Mesendoderm (in vitro differentiated cells): ENCODE data around the gene NEURL1B.

Source experiments
- DNase-seq: peaks from one replicate; pipeline ENCODE4 v3.0.0; 2013
- H2AK5ac ChIP-seq: 2 replicates; pipeline ENCODE4 v1.6.1; 2013; ENCODE audit warnings: low read length, inconsistent platforms
- H2BK120ac ChIP-seq: 2 replicates; pipeline ENCODE4 v1.6.1; 2013; ENCODE audit warnings: low read depth, mild to moderate bottlenecking, low read length, moderate library complexity, mixed read lengths
- H2BK15ac ChIP-seq: replicated peaks from 2 replicates; pipeline ENCODE4 v1.6.1; 2013; ENCODE audit warnings: low read depth, mild to moderate bottlenecking, moderate library complexity
- H2BK5ac ChIP-seq: 2 replicates; pipeline ENCODE4 v1.6.1; 2013; ENCODE audit warnings: low read length, inconsistent platforms
- H3K18ac ChIP-seq: 2 replicates; pipeline ENCODE4 v1.6.1; 2013; ENCODE audit warnings: mild to moderate bottlenecking, low read length, mixed read lengths
- H3K23ac ChIP-seq: one replicate; pipeline ENCODE4 v1.6.1; 2013; ENCODE audit warnings: low read length
- H3K27ac ChIP-seq: 2 replicates; pipeline ENCODE4 v1.5.1; 2013; ENCODE audit warnings: low read depth, mild to moderate bottlenecking, inconsistent platforms, low read length, moderate library complexity
- H3K27me3 ChIP-seq: 2 replicates; pipeline ENCODE4 v1.6.1; 2013; ENCODE audit warnings: low read length, control low read depth, mild to moderate bottlenecking, inconsistent platforms; ENCODE audit not compliant: insufficient read depth, poor library complexity
- H3K36me3 ChIP-seq: 2 replicates; pipeline ENCODE4 v1.6.1; 2013; ENCODE audit warnings: low read length, inconsistent platforms; ENCODE audit not compliant: control insufficient read depth, insufficient read depth
- H3K4ac ChIP-seq: one replicate; pipeline ENCODE4 v1.6.1; 2013; ENCODE audit warnings: low read depth, mild to moderate bottlenecking, low read length, moderate library complexity
- H3K4me1 ChIP-seq: 2 replicates; pipeline ENCODE4 v1.6.1; 2013; ENCODE audit warnings: low read depth, low read length, inconsistent platforms; ENCODE audit not compliant: control insufficient read depth
- H3K4me2 ChIP-seq: 2 replicates; pipeline ENCODE4 v1.6.1; 2013; ENCODE audit warnings: low read length
- H3K4me3 ChIP-seq: 2 replicates; pipeline ENCODE4 v1.5.1; 2013; ENCODE audit warnings: mild to moderate bottlenecking, low read length
- H3K56ac ChIP-seq: one replicate; pipeline ENCODE4 v1.6.1; 2013; ENCODE audit warnings: low read length
- H3K79me1 ChIP-seq: 2 replicates; pipeline ENCODE4 v1.6.1; 2013; ENCODE audit warnings: low read length, inconsistent platforms
- H3K79me2 ChIP-seq: 2 replicates; pipeline ENCODE4 v1.6.1; 2013; ENCODE audit warnings: mild to moderate bottlenecking, low read length; ENCODE audit not compliant: control insufficient read depth, insufficient read depth
- H3K9ac ChIP-seq: 2 replicates; pipeline ENCODE4 v1.6.1; 2013; ENCODE audit warnings: low read length, inconsistent platforms
- H4K5ac ChIP-seq: one replicate; pipeline ENCODE4 v1.6.1; 2013; ENCODE audit warnings: low read length
- H4K8ac ChIP-seq: one replicate; pipeline ENCODE4 v1.6.1; 2013; ENCODE audit warnings: low read depth, mild to moderate bottlenecking, control low read depth, low read length, moderate library complexity
- WGBS: extraction: QIAGEN DNeasy Blood & Tissue Kit; methylation state at CpG from one replicate; pipeline ENCODE4 v1.1.7; 2013; ENCODE audit warnings: low lambda C conversion rate, missing lambda C conversion rate; ENCODE audit not compliant: insufficient coverage; ENCODE audit errors: extremely low coverage; 5-methylcytosine and 5-hydroxymethylcytosine counted together

NEURL1B gene

DNA sequence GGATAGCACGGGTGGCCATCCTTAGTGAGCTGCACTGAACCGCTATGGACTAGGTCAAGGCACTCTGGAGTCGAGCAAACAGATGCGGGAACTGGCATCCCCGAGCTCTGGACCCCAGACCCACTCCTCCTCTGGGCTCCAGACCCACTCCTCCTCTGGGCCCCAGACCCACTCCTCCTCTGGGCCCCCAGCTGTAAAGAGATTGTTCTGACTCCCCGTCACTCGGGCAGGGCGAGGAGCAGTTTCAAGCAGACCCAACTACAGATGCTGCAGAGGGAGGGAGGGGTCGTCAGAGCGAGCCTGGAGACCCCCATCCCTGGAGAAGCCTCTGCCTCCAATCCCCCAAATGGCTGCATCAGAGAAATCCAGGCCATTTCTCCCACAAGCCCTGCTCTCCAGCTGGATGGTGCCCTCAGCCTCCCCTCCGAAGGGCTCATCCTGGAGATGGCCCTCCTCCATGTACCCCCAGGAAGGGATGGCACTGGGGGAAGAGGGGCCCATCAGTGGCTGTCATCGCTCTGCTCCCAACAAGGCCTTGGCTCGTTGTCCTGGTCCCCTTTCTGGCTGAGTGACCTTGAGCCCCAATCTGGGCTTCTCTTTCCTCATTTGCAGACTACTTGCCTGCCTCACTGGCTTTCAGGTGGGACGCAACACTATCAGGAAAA, 91.3 kb downstream of the NEURL1B start:
- H2BK120ac ChIP-seq, result no peak overlapping the region
- no peak overlapping the region for H3K23ac ChIP-seq
- H2AK5ac ChIP-seq, result no peak overlapping the region
- no peaks in the 10 kb centered on the region for H3K4me1 ChIP-seq
- no peaks in the 10 kb centered on the region for H3K79me2 ChIP-seq
- H3K18ac ChIP-seq, result no peak overlapping the region
- no peak overlapping the region for H3K9ac ChIP-seq
- no peak overlapping the region for H3K4ac ChIP-seq
- no peaks in the 10 kb centered on the region for H3K36me3 ChIP-seq
- no CpG with 5 or more reads among the region's 14 CpGs for WGBS
- no peaks in the 10 kb centered on the region for H3K27me3 ChIP-seq
- H3K4me2 ChIP-seq, result no peak overlapping the region
- H4K5ac ChIP-seq, result no peak overlapping the region
- H3K79me1 ChIP-seq, result no peaks in the 10 kb centered on the region
- H3K27ac ChIP-seq, result no peak overlapping the region
- no peak overlapping the region for H3K4me3 ChIP-seq
- H3K56ac ChIP-seq, result no peak overlapping the region
- no peak for DNase-seq
- H2BK5ac ChIP-seq, result no peak overlapping the region
- no peak overlapping the region for H2BK15ac ChIP-seq
- H4K8ac ChIP-seq, result no peak overlapping the region

DNA sequence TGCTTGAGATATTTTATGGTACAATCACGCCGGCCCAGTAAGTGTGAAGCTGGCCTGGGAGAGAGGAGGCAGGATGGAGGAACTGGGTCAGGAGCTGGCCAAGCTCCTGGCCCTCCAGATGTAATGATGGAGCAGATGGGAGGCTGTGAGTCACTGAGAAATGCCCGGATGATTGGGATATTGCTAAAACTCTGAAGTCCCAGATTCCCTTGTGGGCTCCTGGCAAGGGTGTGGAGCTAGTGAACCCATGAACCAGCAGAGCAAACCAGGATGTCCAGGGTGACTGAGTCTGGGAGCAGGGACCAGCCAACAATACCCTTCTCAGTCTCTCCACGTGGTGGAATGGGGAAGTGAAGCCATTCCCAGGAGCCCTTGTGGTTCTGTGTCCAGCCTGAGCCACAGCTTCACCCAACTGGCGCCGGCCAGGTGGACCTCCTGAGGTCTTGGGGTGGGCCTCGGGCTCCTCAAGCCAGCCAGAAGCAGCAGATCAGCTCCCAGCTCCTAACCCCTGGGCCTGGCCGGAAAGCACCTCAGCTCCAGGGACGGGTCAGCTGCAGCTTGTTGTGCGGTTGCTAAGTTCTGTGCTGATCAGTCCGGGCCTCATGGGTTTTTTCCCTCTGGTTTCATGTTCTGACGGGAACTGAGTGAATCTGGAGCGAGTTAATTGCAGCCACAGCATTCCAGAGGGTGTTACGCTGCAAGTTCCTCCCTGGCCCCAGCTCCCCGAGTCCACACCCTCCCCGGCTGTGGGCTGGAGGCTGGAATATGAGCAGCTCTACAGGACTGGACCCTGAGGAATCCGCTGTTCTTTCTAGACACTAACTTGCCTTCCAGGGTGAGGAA, 92.3 kb downstream of the NEURL1B start:
- Histone ChIP-seq H3K27ac (no peak overlapping the region), H3K18ac (no peak overlapping the region), H3K27me3 (no peaks in the 10 kb centered on the region), H4K8ac (no peak overlapping the region), H3K9ac (no peak overlapping the region), H4K5ac (no peak overlapping the region), H3K79me1 (no peaks in the 10 kb centered on the region), H3K4ac (no peak overlapping the region), H2AK5ac (no peak overlapping the region), H2BK15ac (no peak overlapping the region), H3K4me3 (no peak overlapping the region), H3K56ac (peak overlapping the region; percentile 8), H3K79me2 (no peaks in the 10 kb centered on the region), H3K36me3 (no peaks in the 10 kb centered on the region), H3K4me1 (no peaks in the 10 kb centered on the region), H2BK120ac (no peak overlapping the region), H2BK5ac (no peak overlapping the region), H3K4me2 (no peak overlapping the region), H3K23ac (no peak overlapping the region)
- WGBS, result no CpG with 5 or more reads among the region's 17 CpGs
- peak; percentile 50 for DNase-seq

DNA sequence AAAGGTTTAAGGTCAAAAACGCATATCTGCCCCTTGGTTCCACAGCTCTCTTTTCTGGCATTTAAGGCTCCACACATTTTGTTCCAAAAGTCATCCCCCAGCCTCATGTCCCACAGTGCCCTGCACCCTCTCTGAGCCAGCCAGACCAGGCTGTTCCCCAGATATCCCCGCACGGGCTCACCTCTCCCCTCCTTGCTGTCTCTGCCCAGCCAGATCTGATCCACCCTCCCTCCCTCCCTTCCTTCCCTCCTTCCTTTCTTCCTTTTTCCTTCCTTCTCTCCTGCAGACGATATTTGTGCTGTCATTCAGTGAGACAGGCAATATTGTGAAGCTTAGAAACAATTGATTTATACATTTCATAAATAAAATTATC, 92.9 kb downstream of the NEURL1B start:
- Histone ChIP-seq H3K4ac (no peak overlapping the region), H3K79me1 (no peaks in the 10 kb centered on the region), H4K8ac (no peak overlapping the region), H3K27me3 (no peaks in the 10 kb centered on the region), H3K36me3 (no peaks in the 10 kb centered on the region), H3K56ac (no peak overlapping the region), H3K4me1 (no peaks in the 10 kb centered on the region), H2BK120ac (no peak overlapping the region), H2AK5ac (no peak overlapping the region), H3K18ac (no peak overlapping the region), H3K9ac (no peak overlapping the region), H3K27ac (no peak overlapping the region), H3K23ac (no peak overlapping the region), H2BK5ac (no peak overlapping the region), H3K4me3 (no peak overlapping the region), H2BK15ac (no peak overlapping the region), H3K4me2 (no peak overlapping the region), H3K79me2 (no peaks in the 10 kb centered on the region), H4K5ac (no peak overlapping the region)
- whole genome bisulfite sequencing, result no CpG with 5 or more reads among the region's 4 CpGs
- DNase-seq, result no peak

DNA sequence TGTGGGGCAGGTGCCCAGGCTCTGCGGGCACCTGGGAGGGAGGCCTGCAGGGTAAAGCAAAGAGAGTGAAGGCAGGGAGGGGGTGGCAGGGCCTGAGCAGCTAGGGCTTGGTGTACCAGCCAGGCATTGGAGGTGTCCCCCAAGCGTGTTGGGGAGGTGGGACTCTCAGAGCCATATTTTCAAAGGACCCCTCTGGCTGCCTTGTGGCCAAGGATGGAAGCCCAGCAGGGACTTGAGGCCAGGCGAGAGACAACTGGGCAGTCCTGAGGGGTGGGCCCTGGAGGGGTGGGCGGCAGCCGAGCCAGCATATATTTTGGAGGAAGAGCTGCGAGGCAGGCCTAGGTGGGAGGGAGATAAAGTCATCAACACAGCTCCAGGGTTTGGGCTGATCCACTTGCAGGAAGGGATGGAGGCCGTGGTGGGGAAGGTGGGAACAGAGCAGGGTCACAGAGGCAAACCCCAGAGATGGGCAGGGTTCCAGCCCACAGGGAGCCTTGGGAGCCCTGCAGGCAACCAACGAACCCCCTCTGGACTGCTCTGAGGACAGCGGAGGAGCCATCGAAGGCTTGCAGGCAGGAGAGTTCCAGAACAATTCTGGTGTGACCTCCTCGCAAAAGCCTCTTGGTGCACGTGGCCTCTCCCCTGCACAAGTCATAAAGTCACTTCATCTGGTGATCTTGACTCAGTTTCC, 94.2 kb downstream of the NEURL1B start:
- Histone ChIP-seq H4K8ac (no peak overlapping the region), H2AK5ac (no peak overlapping the region), H3K27me3 (no peaks in the 10 kb centered on the region), H3K23ac (no peak overlapping the region), H3K4me3 (no peak overlapping the region), H2BK15ac (no peak overlapping the region), H3K56ac (no peak overlapping the region), H3K4me2 (no peak overlapping the region), H3K27ac (no peak overlapping the region), H3K4ac (no peak overlapping the region), H3K79me2 (no peaks in the 10 kb centered on the region), H3K9ac (no peak overlapping the region), H3K79me1 (no peaks in the 10 kb centered on the region), H3K4me1 (no peaks in the 10 kb centered on the region), H4K5ac (no peak overlapping the region), H2BK5ac (no peak overlapping the region), H2BK120ac (no peak overlapping the region), H3K36me3 (no peaks in the 10 kb centered on the region), H3K18ac (no peak overlapping the region)
- DNase-seq, result no peak
- no CpG with 5 or more reads among the region's 12 CpGs for WGBS

DNA sequence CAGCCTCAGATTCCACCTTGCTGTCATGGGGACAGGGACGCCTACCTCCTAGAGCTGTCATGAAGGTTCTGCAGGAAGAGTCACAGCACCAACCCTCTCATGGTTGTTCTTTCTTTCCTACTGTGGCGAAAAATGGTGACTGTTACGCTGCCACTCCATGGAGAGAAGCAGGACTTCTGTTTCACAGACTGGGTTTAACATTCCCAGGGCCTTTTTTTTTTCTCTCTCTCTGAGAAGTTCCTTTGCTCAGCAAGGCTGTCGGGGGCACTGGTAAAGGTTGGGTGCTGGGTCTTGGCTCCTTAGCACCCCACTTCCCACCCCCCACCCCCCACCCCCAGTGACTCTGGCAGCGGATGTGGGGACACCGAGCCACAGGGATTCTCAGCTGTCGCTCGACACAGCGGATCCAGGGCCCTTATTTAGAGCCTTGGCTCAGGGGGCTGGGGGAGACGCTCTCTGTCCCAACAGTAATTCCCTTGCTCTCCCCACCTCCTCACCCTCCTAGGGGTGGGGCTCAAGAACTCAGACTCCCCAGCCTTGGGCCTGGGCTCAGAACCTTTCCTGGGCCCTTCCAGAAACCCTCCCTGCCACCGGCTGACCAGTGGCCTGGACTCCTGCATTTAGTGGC, 95.6 kb downstream of the NEURL1B start:
- no peak for DNase-seq
- WGBS, result no CpG with 5 or more reads among the region's 11 CpGs

More for the DNA sequence above, 95.6 kb downstream of the NEURL1B start:
- H4K8ac ChIP-seq, result no peak overlapping the region
- H4K5ac ChIP-seq, result no peak overlapping the region
- no peak overlapping the region for H3K4me2 ChIP-seq
- H2AK5ac ChIP-seq, result no peak overlapping the region
- no peak overlapping the region for H3K4me3 ChIP-seq
- H3K27me3 ChIP-seq, result no peaks in the 10 kb centered on the region
- H3K18ac ChIP-seq, result no peak overlapping the region
- no peak overlapping the region for H3K27ac ChIP-seq
- H2BK15ac ChIP-seq, result no peak overlapping the region
- no peak overlapping the region for H3K4ac ChIP-seq
- no peak overlapping the region for H3K23ac ChIP-seq
- no peak overlapping the region for H3K56ac ChIP-seq
- H3K36me3 ChIP-seq, result no peaks in the 10 kb centered on the region
- no peak overlapping the region for H2BK120ac ChIP-seq
- H2BK5ac ChIP-seq, result no peak overlapping the region
- no peaks in the 10 kb centered on the region for H3K4me1 ChIP-seq
- no peaks in the 10 kb centered on the region for H3K79me2 ChIP-seq
- no peak overlapping the region for H3K9ac ChIP-seq
- H3K79me1 ChIP-seq, result no peaks in the 10 kb centered on the region
